H1 (cell line): ENCODE data around the gene MAP6D1. TPM values are rescaled to one million over a fixed set of nuclear protein-coding genes. Genes with fewer than 3 reads are reported as not detected.

ENCODE experiments used
- HDAC2 ChIP-seq, 2 experiments: fragments of 300-600 bp in 1 of 2; sonication (generic) in 1 of 2; IDR thresholded peaks; 2 replicates each; pipeline ENCODE4 v1.6.1; 2011 to 2012; ENCODE audit warnings: low read depth in 2 of 2, low read length in 2 of 2, mild to moderate bottlenecking in 2 of 2, moderate library complexity in 2 of 2, borderline replicate concordance in 1 of 2, inconsistent platforms in 1 of 2
- POLR2AphosphoS5 ChIP-seq: IDR thresholded peaks from 2 replicates; pipeline ENCODE4 v1.6.1; 2011; ENCODE audit warnings: low read depth, low read length
- polyA plus RNA-seq, 7 experiments: library from polyadenylated mRNA; depleted of rRNA in 3 of 7; stranded (reverse) in 5 of 7; unstranded in 2 of 7; fragments of >200 nt in 5 of 7; fragments of 200-250 nt in 2 of 7; gene quantifications; 1 replicate in 5 of 7; 2 replicates in 1 of 7; 4 replicates in 1 of 7; pipeline versions ENCODE4 v1.2.1 to v1.2.3, GENCODE V29; 2011 to 2013; ENCODE audit warnings: missing spikeins in 2 of 7, mixed read lengths in 2 of 7
- total RNA-seq: library from RNA; stranded (reverse); fragmentation: NEBNext Ultra II Directional; extraction: Animal tissue kit (Norgen Biotek cat#: 25700); gene quantifications from 2 replicates; pipeline ENCODE4 v1.2.1, GENCODE V29; 2021

The MAP6D1 gene
- total and polyA plus RNA-seq, 2 of the 8 experiments (the other 6 are each of a cell fraction or from before 2014, with no cell fraction given): 4.8 to 5.2 TPM

- TF ChIP-seq HDAC2 (IDR thresholded peaks at IDR 0.05; ENCODE audit: borderline replicate concordance in 1 of 2, low read depth in 2 of 2, low read length in 2 of 2) (0 out of 4 replicates have a peak, but pooled peaks of 1 of the 2 experiments have one; percentile 28), POLR2AphosphoS5 (no peak)
Measured at GRCh38 chr3:183825456-183826161, at the start of gene MAP6D1 (continued).
